ENCODE results near the gene ERN1. TPM values are rescaled to one million over a fixed set of nuclear protein-coding genes. Genes with fewer than 3 reads are reported as not detected.

Gene ERN1
- polyA plus RNA-seq, 3 donors: 7.8 to 8.9 (median 8.4) TPM

- no peak for DNase-seq (ENCODE audit: low read depth in 3 of 3, low spot score in 2 of 3)
Observed at GRCh38 chr17:64064331-64064730, 65.6 kb downstream of the ERN1 start.

GRCh38 chr17:64063766-64064224 lies 66.1 kb downstream of the ERN1 start:
- DNase-seq (ENCODE audit: low read depth in 3 of 3, low spot score in 2 of 3): no peak

DNA sequence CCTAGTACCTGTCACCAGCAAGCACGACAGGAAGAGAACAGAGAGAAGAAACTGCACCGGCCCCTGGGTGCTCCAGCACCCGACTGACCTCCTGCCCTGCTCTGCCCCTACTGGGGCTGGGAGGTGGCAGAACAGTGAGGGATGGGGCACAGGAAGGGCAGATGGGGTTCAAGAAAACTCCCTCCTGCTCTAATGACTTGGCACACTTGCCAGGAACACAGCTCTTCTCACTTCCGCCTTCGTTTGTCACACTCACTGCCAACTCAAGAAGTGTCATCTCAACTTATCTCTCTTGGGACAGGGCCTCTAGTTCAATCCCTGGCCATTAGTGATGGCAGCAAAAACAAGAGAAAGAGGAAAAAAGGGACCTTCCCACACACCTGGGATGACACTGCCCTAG lies 66.9 kb downstream of the ERN1 start:
- no peak for DNase-seq (ENCODE audit: low read depth in 3 of 3, low spot score in 2 of 3)

- no peak for DNase-seq (ENCODE audit: low read depth in 3 of 3, low spot score in 2 of 3)
Observed at GRCh38 chr17:64061178-64061898, 68.6 kb downstream of the ERN1 start.

DNA sequence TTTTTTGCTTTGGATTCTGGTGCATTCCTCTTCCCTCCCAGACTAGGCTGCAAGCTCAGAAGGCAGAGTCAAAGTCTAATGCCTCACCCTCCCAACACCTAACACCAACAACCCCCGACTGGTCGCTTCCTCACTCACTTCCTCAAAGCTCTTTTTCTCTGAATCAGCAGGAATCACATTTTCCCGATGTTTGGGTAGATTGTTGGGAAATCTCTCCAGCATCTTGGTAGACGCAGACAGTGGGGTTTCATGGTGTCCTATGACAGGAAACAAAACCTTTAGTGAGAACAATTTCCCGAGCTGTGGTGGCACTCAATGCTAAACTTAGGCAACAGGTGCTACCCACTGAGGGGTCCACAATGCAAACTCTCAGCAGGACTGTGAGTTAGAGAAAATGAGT lies 69.6 kb downstream of the ERN1 start:
- DNase-seq (ENCODE audit: low read depth in 3 of 3, low spot score in 2 of 3): no peak

DNA sequence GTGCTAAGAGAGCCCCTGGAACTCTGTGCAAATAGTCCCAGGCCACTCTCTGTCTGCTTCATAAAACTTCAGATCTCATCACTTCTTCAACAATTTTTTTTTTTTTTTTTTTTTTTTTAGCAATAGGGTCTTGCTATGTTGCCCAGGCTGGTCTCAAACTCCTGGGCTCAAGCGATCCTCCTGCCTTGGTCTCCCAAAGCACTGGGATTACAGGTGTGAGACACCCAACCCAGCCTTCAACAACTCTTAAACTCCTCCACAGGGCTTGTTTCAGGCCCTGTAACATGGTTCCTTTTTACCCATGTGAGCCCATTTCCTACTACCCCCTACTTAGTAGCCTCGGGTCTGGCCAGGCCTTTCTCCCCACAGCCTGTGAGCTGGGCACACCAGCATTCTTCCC lies 70.2 kb downstream of the ERN1 start:
- no peak for DNase-seq (ENCODE audit: low read depth in 3 of 3, low spot score in 2 of 3)

- DNase-seq (ENCODE audit: low read depth in 3 of 3, low spot score in 2 of 3): no peak
Observed at GRCh38 chr17:64058621-64059020, 71.3 kb downstream of the ERN1 start.

DNA sequence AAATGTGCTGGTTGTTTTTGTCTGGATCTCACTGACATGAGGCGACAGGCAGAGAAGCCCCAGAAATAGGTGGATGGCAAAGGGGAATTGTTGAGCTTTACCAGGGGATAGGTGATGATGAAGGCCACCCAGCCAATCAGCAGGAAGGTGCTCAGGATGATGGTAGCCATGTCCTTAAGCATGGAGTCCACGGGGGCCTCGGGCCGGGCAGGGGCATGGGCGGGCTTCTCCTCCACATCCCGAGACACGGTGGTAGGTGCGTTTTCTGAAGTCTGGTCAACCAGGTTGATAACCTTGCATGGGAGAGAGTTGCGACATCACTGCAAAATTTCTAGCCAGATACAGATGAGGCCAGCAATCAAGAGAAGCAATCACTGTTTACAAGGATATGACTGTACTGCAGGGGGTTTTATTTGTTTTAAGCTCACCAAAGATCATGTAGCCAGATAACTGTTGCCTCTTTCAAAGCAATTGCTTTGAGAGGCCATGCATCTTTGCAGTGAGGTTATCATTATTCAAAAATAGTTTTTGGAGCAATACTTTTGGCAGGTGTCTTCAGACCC lies 72.2 kb downstream of the ERN1 start:
- DNase-seq (ENCODE audit: low read depth in 3 of 3, low spot score in 2 of 3): no peak

- DNase-seq (ENCODE audit: low read depth in 3 of 3, low spot score in 2 of 3): no peak
Observed at GRCh38 chr17:64056269-64057005, 73.5 kb downstream of the ERN1 start.

- no peak for DNase-seq (ENCODE audit: low read depth in 3 of 3, low spot score in 2 of 3)
Observed at GRCh38 chr17:64055183-64056142, 74.5 kb downstream of the ERN1 start.

- DNase-seq (ENCODE audit: low read depth in 3 of 3, low spot score in 2 of 3): no peak
Observed at GRCh38 chr17:64054304-64054703, 75.6 kb downstream of the ERN1 start.

DNA sequence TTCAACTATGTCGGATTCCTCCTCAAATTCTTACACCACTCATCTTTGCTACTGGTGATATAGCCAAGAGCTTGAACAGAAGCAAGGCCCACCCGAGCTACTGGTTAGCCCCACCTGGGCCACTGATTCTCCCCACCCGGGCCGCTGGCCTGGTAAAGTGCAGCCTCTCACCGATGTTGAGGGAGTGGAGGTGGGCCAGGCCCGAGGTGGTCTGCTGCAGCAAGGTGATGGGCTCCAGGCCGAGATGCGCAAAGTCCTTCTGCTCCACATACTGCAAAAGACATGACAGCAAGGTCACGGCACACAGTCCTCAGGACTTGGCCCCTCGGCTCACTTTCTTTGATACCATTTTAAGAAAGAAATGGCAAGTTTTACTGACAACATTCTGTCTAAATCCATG lies 76.8 kb downstream of the ERN1 start:
- no peak for DNase-seq (ENCODE audit: low read depth in 3 of 3, low spot score in 2 of 3)

DNA sequence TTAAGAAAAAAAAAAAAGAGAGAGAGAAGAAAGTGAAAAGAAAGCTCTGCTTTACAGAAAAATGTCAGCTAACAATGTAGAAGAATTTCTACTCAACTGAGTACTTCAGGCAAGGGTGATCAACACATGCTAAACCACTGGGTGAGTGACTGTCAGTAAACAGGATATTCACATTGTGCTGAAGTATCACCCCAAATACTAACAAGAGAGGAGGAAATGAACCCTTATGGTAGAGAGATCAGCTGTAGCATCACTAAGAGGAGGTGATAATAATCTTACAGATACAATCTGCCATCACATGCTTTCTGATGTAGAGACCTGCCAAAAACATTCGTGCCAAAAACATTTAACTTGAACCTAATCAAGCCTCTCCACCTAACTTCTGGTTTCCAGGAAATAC lies 78.8 kb downstream of the ERN1 start:
- no peak for DNase-seq (ENCODE audit: low read depth in 3 of 3, low spot score in 2 of 3)

DNA sequence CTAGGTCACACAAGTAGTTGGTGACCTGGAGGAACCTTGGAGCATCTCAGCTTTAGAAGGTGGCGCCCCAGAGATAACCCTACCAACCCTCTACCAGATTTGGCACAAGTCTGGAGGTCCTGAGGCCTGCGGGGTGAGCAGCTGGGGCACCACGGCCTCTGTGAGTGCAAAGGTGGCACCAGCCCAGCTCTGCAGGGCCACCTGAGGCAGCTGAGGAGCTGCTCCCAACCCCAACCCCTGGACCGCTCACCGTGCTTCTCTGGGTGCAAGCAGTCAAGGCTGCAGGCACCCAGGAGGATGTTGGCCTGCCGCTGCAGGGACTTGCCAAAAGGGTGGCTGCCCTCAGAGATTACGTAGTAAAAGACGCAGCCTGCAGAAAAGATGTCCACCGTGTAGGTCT lies 81.1 kb downstream of the ERN1 start:
- no peak for DNase-seq (ENCODE audit: low read depth in 3 of 3, low spot score in 2 of 3)

DNA sequence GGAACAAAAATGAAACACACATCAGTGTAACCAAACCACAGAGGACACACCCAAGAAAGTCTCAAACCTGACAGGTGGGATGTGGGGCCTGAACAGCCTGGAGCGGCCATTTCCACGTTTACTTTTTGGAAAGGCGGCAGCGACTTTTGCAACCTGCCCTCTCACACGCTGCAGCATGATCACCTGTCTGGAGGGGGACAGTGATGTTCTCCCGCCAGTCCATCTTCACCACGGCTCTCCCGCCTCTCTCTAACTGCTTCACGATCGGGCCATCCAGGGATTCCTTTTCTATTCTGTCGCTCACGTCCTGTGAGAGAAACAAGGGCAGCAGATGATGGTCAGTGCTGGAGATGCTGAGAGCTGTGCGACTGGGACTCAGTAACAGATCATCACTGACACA lies 84.8 kb downstream of the ERN1 start:
- DNase-seq (ENCODE audit: low read depth in 3 of 3, low spot score in 2 of 3): no peak

GRCh38 chr17:64042700-64043485 lies 87.1 kb downstream of the ERN1 start:
- DNase-seq (ENCODE audit: low read depth in 3 of 3, low spot score in 2 of 3): no peak

- DNase-seq (ENCODE audit: low read depth in 3 of 3, low spot score in 2 of 3): no peak
Observed at GRCh38 chr17:64041912-64042311, 88.0 kb downstream of the ERN1 start.

GRCh38 chr17:64040206-64040605 lies 89.7 kb downstream of the ERN1 start:
- no peak for DNase-seq (ENCODE audit: low read depth in 3 of 3, low spot score in 2 of 3)

GRCh38 chr17:64039106-64039400 lies 90.9 kb downstream of the ERN1 start:
- DNase-seq (ENCODE audit: low read depth in 3 of 3, low spot score in 2 of 3): no peak

Data from right renal cortex interstitium (tissue), 3 donors.